GM21526 (cell line): ENCODE measurements around the gene ACTG1.
"Not testable (repeated sequence)": the region's sequence is repeated elsewhere in the genome, so short reads cannot be mapped to it uniquely, and the experiment has no call there.

Experiments used
- ATAC-seq: cut with Tn5 transposase; IDR thresholded peaks from one replicate; pipeline ENCODE4 v1.9.1; 2021; ENCODE audit warnings: moderate library complexity; ENCODE audit not compliant: unreplicated experiment, low FRiP score

Gene ACTG1

GRCh38 chr17:81533339-81534141 is 20.9 kb upstream of the ACTG1 start:
- no peak for ATAC-seq

DNA sequence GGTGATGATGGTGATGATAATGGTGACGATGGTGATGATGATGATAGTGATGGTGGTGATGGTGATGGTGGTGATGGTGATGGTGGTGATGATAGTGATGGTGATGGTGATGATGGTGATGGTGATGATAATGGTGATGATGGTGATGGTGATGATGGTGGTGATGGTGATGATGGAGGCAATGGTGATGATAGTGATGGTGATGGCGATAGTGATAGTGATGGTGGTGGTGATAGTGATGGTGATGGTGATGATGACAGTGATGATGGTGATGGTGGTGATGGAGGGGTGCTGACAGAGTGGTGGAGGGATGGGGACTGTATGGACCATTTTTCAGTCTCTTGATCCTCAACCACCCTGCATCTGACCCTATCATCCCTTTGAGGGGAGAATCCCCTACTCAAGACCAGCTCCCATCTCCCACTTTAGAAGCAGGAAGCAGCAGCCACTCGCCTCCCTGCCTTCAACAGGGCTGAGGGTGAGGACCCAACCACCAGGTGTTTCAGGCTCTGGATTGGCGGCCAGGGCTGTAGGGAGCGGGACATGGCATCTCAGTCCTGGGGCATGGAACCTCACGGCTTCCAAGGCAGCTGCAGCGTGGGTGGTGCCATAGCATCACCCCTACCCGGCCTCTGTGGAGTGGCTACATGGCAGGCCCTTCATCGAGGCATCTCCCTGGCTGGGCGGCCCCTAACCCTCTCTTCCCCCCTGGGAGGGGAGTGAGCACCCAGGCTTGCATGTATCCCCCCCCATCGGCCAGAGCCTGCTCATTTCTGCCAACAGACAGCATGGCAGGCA is 20.1 kb upstream of the ACTG1 start:
- ATAC-seq: no peak

- not testable (repeated sequence) for ATAC-seq
Measured at GRCh38 chr17:81531998-81532404, 19.4 kb upstream of the ACTG1 start.

GRCh38 chr17:81531013-81531412 is 18.4 kb upstream of the ACTG1 start:
- ATAC-seq: not testable (repeated sequence)

- no peak for ATAC-seq
Measured at GRCh38 chr17:81529437-81529803, 16.8 kb upstream of the ACTG1 start.

DNA sequence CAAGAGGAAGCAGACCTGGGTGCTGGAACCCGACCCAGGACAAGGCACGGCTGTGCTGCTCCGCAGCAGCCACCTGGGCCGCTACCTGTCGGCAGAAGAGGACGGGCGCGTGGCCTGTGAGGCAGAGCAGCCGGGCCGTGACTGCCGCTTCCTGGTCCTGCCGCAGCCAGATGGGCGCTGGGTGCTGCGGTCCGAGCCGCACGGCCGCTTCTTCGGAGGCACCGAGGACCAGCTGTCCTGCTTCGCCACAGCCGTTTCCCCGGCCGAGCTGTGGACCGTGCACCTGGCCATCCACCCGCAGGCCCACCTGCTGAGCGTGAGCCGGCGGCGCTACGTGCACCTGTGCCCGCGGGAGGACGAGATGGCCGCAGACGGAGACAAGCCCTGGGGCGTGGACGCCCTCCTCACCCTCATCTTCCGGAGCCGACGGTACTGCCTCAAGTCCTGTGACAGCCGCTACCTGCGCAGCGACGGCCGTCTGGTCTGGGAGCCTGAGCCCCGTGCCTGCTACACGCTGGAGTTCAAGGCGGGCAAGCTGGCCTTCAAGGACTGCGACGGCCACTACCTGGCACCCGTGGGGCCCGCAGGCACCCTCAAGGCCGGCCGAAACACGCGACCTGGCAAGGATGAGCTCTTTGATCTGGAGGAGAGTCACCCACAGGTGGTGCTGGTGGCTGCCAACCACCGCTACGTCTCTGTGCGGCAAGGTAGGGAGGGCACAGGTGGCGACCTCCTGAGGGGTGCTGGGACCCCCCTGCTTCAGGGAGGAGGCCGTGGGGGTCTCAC is 16.2 kb upstream of the ACTG1 start:
- ATAC-seq: no peak

- ATAC-seq: no peak
Measured at GRCh38 chr17:81528384-81528650, 15.7 kb upstream of the ACTG1 start.

- ATAC-seq: no peak
Measured at GRCh38 chr17:81527591-81528383, 15.2 kb upstream of the ACTG1 start, which contains the start of gene FSCN2. FSCN2 (plus strand) TSS chr17:81528377; CDS start chr17:81528532, 155 bp downstream.

GRCh38 chr17:81526662-81527571 is 14.3 kb upstream of the ACTG1 start:
- ATAC-seq: no peak

DNA sequence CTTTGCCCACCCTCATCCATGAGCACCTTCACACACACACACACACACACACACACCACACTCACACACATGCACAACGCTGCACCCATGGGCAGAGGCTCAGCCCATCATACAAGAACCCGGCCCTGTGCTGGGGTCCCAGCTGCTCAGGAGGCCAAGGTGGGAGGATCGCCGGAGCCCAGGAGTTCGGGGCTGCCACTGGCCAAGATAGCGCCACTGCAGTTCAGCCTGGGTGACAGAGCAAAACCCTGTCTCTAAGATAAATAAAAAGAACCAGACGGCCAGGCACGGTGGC is 12.2 kb upstream of the ACTG1 start:
- no peak for ATAC-seq

DNA sequence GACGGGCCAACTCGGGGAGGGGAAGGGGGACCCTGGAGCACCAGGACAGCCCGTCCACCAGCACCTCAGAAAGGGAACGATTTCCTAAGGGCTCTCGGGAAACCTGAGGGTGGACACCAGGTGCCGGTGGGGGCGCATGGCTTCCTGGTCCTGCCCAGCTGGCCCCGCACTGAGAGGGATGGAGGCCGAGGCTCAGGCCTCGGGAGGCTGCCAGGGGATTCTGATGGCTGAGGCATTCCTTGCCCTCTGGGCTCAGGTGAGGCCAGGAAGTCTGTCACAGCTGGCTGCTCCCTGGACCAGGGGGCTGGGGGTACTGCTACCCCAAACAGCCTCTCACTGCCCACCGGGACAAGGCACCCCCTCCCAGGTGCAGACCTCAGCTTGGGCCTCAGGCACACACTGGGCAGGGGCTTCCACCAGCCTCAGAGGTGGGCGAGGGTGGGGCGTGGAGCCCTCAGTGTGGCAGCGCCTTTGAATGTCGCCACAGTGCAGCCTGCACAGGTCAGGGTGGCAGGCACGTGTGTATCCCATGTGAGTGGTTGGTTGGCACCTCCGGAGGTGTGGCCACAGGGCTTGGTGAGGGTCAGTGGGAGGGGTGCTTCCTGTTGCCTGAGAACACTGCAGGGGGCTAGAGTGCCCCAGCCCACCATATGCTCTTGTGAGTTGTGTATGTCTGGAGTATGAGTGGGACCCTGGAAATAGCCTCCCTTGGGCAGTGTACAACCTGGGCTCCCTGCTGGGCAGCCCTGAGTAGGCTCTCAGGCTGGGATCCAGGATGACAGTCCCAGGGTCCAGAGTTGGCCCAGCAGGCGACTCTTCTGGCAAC is 11.7 kb upstream of the ACTG1 start:
- no peak for ATAC-seq

DNA sequence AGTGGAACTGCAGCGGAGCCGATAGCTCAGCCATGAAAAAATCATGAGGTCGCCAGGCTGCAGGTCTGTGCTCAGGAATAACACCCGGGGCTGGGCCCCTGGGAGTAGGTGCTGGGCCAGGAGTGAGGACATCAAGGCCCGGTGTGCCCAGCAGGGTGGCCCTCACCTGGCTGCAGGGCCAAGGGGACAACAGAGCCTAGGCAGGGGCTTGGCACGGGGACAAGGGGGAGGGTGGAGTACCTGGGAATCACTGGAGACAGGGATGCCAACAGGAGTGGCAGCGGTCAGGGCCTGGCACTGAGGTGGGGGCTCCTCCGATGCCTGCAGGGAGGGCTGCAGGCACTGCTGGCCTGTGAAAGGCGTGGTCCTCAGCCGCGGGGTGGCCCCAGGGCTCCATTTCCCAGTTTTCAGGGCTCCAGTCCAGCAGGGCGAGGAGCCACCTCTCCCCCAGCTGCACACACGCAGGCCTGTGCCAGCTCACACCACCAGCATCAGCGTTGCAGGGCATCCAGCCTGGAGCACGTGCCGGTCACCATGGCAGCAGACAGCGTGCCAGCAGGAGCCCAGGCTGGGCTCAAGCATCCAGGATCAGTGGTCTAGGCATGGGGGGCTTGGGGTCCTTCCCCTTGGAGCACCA is 10.9 kb upstream of the ACTG1 start:
- ATAC-seq: no peak

GRCh38 chr17:81522491-81523401 is 10.1 kb upstream of the ACTG1 start:
- ATAC-seq: no peak

GRCh38 chr17:81520021-81520901 is 7.7 kb upstream of the ACTG1 start:
- ATAC-seq: no peak

GRCh38 chr17:81519284-81520020 is 6.9 kb upstream of the ACTG1 start:
- ATAC-seq: no peak
